Measurements from ENCODE around the gene CCDC8. TPM values are rescaled to one million over a fixed set of nuclear protein-coding genes. Genes with fewer than 3 reads are reported as not detected.
"Not testable (repeated sequence)": the region's sequence is repeated elsewhere in the genome, so short reads cannot be mapped to it uniquely, and the experiment has no call there.

CCDC8 gene
- total RNA-seq, 2 experiments from 2014 or later: not detected

DNA sequence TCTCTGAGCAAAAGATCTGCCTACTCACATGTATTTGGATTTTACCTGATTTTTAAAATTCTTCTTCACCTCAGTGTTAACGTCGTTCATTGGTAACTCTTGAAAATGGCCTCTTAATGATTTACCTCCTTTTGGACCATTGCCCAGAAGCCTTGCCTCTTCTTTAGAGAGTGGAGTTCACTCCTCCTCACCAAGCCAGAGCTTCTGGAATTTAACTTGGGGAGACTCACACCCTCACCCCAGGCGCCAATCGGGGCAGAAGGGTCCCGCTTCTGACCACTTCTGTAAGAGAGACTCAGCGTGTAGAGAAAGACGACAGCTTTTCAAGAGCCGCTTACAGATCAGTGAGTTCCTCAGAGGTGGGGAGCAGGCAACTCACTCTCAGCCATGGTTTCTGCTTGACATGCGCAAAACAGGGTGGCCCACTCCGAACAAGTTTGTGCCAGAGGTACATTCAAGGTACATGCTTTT is 12.7 kb upstream of the CCDC8 start:
- CTCF ChIA-PET: no interaction called here
- no peak overlapping the region for H3K27ac Mint-ChIP-seq
- peak overlapping the region; percentile 65 for H3K4me3 Mint-ChIP-seq
- peaks cover 2% of the 10 kb centered on the region for H3K36me3 Mint-ChIP-seq (ENCODE audit: low read depth)
- H3K9me3 Mint-ChIP-seq: no peaks in the 10 kb centered on the region
- intact Hi-C loops (cut with micrococcal nuclease): no loop called here
- H3K4me1 Mint-ChIP-seq (ENCODE audit: low read depth): peaks cover 29% of the 10 kb centered on the region
- DNase-seq: no peak
- H3K27me3 Mint-ChIP-seq (ENCODE audit: low read depth): peaks cover 68% of the 10 kb centered on the region

DNA sequence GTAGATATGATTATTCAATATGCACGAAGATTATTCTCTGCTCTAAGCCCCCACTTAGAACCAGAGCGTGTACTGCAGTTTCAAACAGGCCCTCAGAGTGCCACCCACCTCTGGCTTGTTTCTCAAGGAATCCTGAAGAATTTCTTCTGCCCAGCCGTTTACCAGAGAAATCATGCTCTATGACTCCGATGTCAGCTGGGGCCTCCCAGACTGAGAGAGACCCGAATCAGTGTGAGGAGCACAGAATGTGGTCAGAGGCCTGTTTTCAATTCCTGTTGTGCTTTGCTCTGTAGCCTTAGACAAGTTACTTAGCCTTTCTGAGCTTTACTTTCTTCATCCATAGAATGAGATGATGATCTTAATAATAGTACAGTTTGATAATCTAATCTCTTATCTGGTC is 9.8 kb upstream of the CCDC8 start:
- no peak for DNase-seq
- H3K27me3 Mint-ChIP-seq (ENCODE audit: low read depth): peaks cover 51% of the 10 kb centered on the region
- peaks cover 19% of the 10 kb centered on the region for H3K4me1 Mint-ChIP-seq (ENCODE audit: low read depth)
- no peaks in the 10 kb centered on the region for H3K36me3 Mint-ChIP-seq (ENCODE audit: low read depth)
- CTCF ChIA-PET: interaction anchor here (0.8 kb wide), 1 partner anchor 116 kb away, joined by 6 read pairs; no protein-coding TSS in a partner anchor
- no peak overlapping the region for H3K27ac Mint-ChIP-seq
- intact Hi-C loops (cut with micrococcal nuclease): no loop called here
- H3K4me3 Mint-ChIP-seq: no peak overlapping the region
- H3K9me3 Mint-ChIP-seq: no peaks in the 10 kb centered on the region

DNA sequence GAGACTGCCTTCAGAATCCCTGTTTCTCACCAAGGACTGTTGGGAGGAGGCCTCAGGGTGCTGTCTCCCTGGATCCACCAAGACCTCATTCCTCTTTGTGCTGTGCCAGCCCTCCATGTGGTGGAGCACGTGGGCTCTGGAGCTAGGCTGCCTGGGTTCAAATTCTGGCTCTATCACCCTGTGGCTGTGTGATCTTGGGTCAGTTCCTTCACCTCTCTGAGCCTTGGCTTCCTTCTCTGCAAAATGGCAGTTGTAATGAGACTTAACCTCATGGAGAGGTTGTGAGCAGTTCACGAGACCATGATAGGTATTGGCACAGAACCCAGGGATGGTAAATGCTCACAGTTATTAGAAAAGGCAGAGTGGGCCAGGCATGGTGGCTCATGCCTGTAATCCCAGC is 9.0 kb upstream of the CCDC8 start:
- Mint-ChIP-seq H3K36me3 (ENCODE audit: low read depth) (no peaks in the 10 kb centered on the region), H3K27me3 (ENCODE audit: low read depth) (peaks cover 42% of the 10 kb centered on the region), H3K9me3 (no peaks in the 10 kb centered on the region), H3K27ac (no peak overlapping the region), H3K4me1 (ENCODE audit: low read depth) (peaks cover 15% of the 10 kb centered on the region), H3K4me3 (no peak overlapping the region)
- CTCF ChIA-PET: interaction anchor here (0.7 kb wide), 1 partner anchor 26 kb away, joined by 5 read pairs; no protein-coding TSS in a partner anchor
- intact Hi-C loops (cut with micrococcal nuclease): no loop called here
- no peak for DNase-seq

DNA sequence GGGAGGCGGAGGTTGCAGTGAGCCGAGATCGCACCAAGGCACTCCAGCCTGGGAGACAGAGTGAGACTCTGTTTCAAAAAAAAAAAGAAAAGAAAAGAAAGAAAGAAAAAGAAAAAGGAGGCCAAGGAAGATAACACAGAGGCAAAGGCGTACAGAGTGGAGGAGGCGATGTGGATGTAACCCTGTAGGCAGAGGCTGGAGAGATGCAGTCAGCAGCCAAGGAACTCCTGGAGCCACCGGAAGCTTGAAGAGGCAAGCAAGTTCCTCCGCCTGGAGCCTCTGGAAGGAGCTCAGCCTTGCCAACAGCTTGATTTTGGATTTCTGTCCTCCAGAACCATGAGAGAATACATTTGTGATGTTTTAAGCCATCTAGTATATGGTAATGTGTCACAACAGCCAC is 6.7 kb upstream of the CCDC8 start:
- DNase-seq: no peak
- peaks cover 39% of the 10 kb centered on the region for H3K27me3 Mint-ChIP-seq (ENCODE audit: low read depth)
- intact Hi-C loops (cut with micrococcal nuclease): no loop called here
- no peak overlapping the region for H3K27ac Mint-ChIP-seq
- H3K36me3 Mint-ChIP-seq (ENCODE audit: low read depth): no peaks in the 10 kb centered on the region
- H3K9me3 Mint-ChIP-seq: no peaks in the 10 kb centered on the region
- no peak overlapping the region for H3K4me3 Mint-ChIP-seq
- H3K4me1 Mint-ChIP-seq (ENCODE audit: low read depth): no peaks in the 10 kb centered on the region
- CTCF ChIA-PET: no interaction called here

DNA sequence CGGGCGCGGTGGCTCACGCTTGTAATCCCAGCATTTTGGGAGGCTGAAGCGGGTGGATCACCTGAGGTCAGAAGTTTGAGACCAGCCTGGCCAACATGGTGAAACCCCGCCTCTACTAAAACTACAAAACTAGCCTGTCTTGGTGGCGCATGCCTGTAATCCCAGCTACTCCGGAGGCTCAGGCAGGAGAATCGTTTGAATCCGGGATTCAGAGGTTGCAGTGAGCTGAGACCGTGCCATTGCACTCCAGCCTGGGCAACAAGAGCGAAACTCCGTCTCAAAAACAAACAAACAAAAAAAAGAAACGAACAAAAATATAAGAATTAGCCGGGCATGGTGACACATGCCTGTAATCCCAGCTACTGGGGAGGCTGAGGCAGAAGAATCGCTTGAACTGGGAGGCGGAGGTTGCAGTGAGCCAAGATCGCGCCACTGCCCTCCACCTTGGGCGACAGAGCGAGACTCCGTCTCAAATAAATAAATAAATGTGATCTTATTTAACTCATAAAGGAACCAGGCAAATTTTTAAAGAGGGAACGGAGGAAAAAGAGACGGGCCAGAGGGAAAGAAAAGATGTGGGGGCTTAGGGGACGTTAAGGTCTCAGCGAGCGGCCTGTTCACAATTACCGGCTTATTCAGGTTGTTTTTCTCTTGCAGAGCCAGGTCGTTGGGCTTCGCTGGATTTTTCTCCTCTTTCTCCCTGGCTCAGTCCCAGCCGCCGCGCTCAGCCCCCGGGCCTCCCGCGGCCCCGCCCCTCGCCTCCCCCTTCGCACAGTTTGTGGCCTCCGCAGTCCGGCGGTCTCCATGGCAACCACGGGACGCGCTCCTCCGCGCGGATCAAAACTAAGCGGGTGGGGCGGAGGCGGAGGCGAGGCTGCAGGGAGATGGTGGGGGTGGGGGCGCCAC is 2.7 kb upstream of the CCDC8 start:
- peaks cover 57% of the 10 kb centered on the region for H3K27me3 Mint-ChIP-seq (ENCODE audit: low read depth)
- H3K9me3 Mint-ChIP-seq; H3K27ac Mint-ChIP-seq; H3K4me1 Mint-ChIP-seq (ENCODE audit: low read depth); H3K4me3 Mint-ChIP-seq; H3K36me3 Mint-ChIP-seq (ENCODE audit: low read depth); DNase-seq; intact Hi-C loops (cut with micrococcal nuclease): not testable (repeated sequence)
- CTCF ChIA-PET: interaction anchor here (0.7 to 0.9 kb wide), 3 partner anchors 11 to 114 kb away, joined by 3 read pairs; no protein-coding TSS in a partner anchor

DNA sequence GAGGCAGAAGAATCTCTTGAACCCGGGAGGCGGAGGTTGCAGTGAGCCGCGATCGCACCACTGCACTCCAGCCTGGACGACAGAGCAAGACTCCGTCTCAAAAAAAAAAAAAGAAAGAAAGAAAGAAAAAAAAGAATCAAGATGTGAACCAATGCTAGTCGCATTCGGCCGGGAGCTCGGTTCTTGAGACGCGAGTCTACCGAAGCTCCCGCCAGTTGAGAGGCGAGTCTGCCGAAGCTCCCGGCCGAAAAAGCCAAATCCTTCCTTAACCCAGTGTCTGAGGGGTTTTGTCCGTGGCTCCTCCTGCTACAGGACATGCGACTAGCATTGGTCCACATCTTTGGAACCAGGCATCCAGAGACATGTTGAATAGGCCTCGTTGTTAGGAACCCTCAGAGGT is 1.5 kb upstream of the CCDC8 start:
- H3K4me1 Mint-ChIP-seq (ENCODE audit: low read depth); H3K27ac Mint-ChIP-seq; intact Hi-C loops (cut with micrococcal nuclease); H3K36me3 Mint-ChIP-seq (ENCODE audit: low read depth); H3K9me3 Mint-ChIP-seq; DNase-seq; H3K4me3 Mint-ChIP-seq: not testable (repeated sequence)
- H3K27me3 Mint-ChIP-seq (ENCODE audit: low read depth): peaks cover 64% of the 10 kb centered on the region
- CTCF ChIA-PET: interaction anchor here (0.7 kb wide), 1 partner anchor 671 kb away, joined by 4 read pairs; no protein-coding TSS in a partner anchor

DNA sequence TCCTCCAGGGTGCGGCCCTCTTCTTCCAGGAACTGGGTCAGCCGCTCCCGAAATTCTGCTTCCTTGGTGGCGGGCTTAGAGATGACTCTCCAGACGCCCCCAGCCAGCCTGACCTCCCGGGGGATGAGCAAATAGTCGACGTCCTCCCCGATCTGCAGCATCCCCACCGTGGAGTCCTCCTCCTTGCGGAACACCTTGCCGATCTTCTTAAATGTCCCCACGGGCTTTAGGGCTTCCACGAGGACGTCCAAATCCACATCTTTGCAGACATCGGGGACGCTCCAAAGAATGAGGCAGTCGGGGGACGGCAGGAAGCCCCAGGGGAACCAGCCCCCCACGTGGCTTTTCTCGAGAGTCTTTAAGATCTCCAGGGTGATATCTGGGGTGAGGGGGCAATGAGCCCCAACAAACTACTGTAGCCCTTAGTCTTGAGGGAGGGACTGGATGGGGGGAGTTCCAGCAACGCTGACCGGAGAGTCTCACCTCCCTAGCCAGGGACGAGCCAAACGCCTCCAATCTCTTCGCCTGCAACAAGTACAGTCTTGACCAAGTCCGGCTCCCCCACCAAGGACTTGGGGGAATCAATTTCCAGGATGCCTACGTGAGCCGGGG is 608 bp downstream of the CCDC8 start:
- CTCF ChIA-PET: interaction anchor here (1.1 kb wide), 1 partner anchor 17 kb away, joined by 6 read pairs; no protein-coding TSS in a partner anchor
- no peak overlapping the region for H3K27ac Mint-ChIP-seq
- no peaks in the 10 kb centered on the region for H3K36me3 Mint-ChIP-seq (ENCODE audit: low read depth)
- H3K9me3 Mint-ChIP-seq: no peaks in the 10 kb centered on the region
- H3K4me1 Mint-ChIP-seq (ENCODE audit: low read depth): peaks cover 10% of the 10 kb centered on the region
- DNase-seq: no peak
- intact Hi-C loops (cut with micrococcal nuclease): no loop called here
- H3K27me3 Mint-ChIP-seq (ENCODE audit: low read depth): peaks cover 70% of the 10 kb centered on the region
- no peak overlapping the region for H3K4me3 Mint-ChIP-seq

DNA sequence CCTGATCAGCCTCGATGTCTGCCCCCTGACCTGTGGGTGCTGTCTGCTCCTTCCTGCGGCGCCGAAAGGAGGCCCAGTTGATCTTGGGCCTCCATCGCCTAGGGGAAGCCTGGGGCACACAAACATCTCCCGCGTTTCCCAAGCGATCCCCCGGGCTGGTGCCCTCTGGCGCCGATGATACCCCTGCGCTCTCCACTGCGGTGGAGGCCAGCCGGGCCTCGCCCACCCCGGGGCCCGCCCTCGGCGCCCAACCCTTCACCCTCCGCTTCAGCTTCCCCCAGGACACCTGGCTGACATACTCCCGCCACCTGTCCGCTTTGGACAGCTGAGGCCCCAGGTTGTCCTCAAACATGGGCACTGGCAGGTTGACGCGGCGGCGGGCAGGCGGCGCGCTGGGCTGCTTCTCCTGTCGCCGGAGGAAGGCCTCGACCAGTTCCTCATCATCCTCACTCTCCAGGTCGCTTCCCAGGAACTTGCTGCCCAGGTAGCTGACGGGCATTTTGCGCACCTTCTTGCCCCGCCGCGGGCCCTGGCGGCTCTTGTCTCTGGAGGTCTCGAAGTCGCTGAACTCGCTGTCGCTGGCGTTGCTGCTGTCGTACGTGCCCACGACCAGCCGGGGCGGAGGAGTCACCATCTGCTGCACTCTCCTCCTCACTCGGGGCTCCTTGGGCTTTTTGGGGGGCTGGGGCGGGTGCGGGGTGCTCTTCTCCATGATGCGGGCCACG is 1.3 kb downstream of the CCDC8 start:
- no peak overlapping the region for H3K27ac Mint-ChIP-seq
- H3K36me3 Mint-ChIP-seq (ENCODE audit: low read depth): no peaks in the 10 kb centered on the region
- CTCF ChIA-PET: interaction anchor here (0.6 kb wide), 1 partner anchor 93 kb away, joined by 4 read pairs; no protein-coding TSS in a partner anchor
- peaks cover 75% of the 10 kb centered on the region for H3K27me3 Mint-ChIP-seq (ENCODE audit: low read depth)
- DNase-seq: no peak
- H3K9me3 Mint-ChIP-seq: no peaks in the 10 kb centered on the region
- peaks cover 10% of the 10 kb centered on the region for H3K4me1 Mint-ChIP-seq (ENCODE audit: low read depth)
- H3K4me3 Mint-ChIP-seq: no peak overlapping the region
- intact Hi-C loops (cut with micrococcal nuclease): no loop called here

DNA sequence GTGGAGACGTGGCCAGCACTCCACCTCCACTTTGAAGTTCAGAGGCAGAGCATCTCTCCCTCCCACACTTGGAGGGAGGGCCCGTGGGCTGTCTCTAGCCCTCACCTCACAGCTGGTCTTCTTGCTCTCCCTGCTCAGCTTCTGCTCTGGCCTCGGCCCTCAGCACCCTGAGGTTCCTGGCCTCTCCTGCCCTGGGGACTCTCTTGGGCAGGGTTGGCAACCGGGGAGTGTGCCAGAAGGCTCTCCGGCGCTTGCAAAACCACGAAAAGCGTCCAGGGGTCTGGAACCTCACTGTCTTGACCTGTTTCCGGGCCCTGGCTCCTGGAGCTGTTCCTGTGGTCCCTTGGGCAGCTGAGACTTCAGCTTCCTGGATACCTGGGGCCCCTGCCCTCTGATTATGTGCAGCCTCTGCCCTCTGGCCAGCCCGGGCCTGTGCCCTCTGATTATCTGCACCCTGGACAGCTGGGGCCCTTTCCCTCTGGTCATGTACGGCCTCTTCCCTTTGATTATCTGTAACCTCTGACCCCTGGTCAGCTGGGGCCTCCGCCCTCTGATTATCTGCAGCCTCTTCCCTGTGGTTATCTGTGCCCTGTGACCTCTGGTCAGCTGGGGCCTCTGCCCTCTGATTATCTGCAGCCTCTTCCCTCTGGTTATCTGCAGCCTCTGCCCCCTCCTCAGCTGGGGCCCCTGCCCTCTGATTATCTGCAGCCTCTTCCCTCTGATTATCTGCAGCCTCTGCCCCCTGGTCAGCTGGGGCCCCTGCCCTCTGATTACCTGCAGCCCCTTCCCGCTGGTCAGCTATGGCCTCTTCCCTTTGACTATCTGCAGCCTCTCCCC is 2.1 kb downstream of the CCDC8 start:
- H3K36me3 Mint-ChIP-seq (ENCODE audit: low read depth): no peaks in the 10 kb centered on the region
- CTCF ChIA-PET: interaction anchor here (0.6 to 1.0 kb wide), 3 partner anchors 93 to 382 kb away, joined by 4 to 9 read pairs (median 4); no protein-coding TSS in a partner anchor
- no peak overlapping the region for H3K4me3 Mint-ChIP-seq
- H3K9me3 Mint-ChIP-seq: no peaks in the 10 kb centered on the region
- peaks cover 10% of the 10 kb centered on the region for H3K4me1 Mint-ChIP-seq (ENCODE audit: low read depth)
- no peak overlapping the region for H3K27ac Mint-ChIP-seq
- intact Hi-C loops (cut with micrococcal nuclease): no loop called here
- H3K27me3 Mint-ChIP-seq (ENCODE audit: low read depth): peaks cover 79% of the 10 kb centered on the region
- DNase-seq: no peak

DNA sequence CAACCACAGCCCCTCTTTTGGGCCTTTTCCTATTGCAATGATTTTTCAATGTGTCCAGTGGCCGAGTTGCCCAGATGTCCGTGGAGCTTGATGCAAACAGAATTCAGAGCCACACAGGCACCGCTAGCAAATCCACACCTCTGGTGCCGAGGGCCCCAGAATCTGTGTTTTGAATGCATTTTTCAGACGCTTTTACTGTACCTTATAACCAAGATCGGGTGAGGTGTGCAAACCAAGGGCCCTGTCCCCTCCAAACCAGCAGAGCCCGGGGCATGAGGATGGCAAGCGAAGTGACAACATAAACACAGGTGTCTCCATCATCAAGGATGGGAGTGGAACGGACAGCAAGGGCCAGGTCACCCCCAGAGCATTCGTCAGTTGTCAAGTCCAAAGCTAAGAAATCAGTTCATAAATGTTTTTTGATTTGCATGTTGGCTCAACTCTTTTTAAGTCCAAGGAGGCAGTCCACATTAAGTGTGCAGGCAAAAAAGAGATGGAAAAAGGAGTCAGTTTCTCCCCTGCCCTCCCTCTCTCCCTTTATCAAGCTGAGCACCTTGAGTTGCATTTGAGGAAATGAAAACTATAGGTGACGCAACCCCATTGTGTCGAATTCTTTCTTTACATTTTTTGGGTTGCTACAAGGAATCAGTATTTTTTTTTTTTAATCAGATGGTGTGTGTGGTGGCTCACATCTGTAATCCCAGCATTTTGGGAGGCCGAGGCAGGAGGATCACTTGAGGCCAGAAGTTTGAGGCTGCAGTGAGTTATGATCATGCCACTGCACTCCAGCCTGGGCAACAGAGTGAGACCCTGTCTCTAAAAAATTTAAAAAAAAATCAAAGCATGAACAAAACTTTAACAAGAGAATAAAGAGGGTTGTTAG is 2.9 kb downstream of the CCDC8 start:
- no peaks in the 10 kb centered on the region for H3K36me3 Mint-ChIP-seq (ENCODE audit: low read depth)
- intact Hi-C loops (cut with micrococcal nuclease): no loop called here

DNA sequence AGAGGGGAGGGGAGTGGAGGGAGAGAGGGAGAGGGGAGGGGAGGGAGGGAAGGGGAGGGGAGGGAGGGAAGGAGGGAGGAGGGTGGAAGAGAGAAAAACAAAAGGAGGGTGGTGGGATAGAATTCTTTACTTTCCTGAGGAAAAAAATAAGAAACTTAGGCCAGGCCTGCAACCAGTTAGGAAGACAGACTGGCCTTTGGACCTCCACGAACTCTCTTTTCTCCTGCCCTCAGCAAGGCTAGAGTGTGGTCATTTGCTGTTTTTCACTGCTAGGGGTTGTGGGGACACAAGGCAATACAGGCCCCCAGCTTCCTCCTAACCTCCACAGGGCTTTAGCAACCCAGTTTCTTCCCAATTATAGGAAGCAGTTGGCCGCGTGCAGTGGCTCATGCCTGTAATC is 4.2 kb downstream of the CCDC8 start:
- Mint-ChIP-seq H3K27ac (no peak overlapping the region), H3K9me3 (no peaks in the 10 kb centered on the region), H3K4me1 (ENCODE audit: low read depth) (peaks cover 17% of the 10 kb centered on the region), H3K4me3 (no peak overlapping the region), H3K27me3 (ENCODE audit: low read depth) (peaks cover 80% of the 10 kb centered on the region), H3K36me3 (ENCODE audit: low read depth) (no peaks in the 10 kb centered on the region)
- CTCF ChIA-PET: no interaction called here
- DNase-seq: no peak
- intact Hi-C loops (cut with micrococcal nuclease): no loop called here

More for the DNA sequence above, 2.9 kb downstream of the CCDC8 start:
- DNase-seq: no peak
- no peak overlapping the region for H3K4me3 Mint-ChIP-seq
- H3K9me3 Mint-ChIP-seq: no peaks in the 10 kb centered on the region
- peaks cover 10% of the 10 kb centered on the region for H3K4me1 Mint-ChIP-seq (ENCODE audit: low read depth)
- H3K27ac Mint-ChIP-seq: no peak overlapping the region
- H3K27me3 Mint-ChIP-seq (ENCODE audit: low read depth): peaks cover 78% of the 10 kb centered on the region
- CTCF ChIA-PET: interaction anchor here (0.6 to 1.0 kb wide), 3 partner anchors 131 to 381 kb away, joined by 4 to 10 read pairs (median 9); no protein-coding TSS in a partner anchor
